GM12874 (cell line): ENCODE measurements around the gene ITGA8.

Experiments used
- TF ChIP-seq, protein P1 (sequence below): IDR thresholded peaks from 2 replicates; pipeline ENCODE4 v1.5.1; 2011; ENCODE audit warnings: low read depth, mild to moderate bottlenecking, control low read depth, low read length, moderate library complexity; ENCODE audit not compliant: insufficient read depth

The ITGA8 gene

GRCh38 chr10:15567952-15568351 lies 151.8 kb downstream of the ITGA8 start:
- TF ChIP-seq, protein P1, sequence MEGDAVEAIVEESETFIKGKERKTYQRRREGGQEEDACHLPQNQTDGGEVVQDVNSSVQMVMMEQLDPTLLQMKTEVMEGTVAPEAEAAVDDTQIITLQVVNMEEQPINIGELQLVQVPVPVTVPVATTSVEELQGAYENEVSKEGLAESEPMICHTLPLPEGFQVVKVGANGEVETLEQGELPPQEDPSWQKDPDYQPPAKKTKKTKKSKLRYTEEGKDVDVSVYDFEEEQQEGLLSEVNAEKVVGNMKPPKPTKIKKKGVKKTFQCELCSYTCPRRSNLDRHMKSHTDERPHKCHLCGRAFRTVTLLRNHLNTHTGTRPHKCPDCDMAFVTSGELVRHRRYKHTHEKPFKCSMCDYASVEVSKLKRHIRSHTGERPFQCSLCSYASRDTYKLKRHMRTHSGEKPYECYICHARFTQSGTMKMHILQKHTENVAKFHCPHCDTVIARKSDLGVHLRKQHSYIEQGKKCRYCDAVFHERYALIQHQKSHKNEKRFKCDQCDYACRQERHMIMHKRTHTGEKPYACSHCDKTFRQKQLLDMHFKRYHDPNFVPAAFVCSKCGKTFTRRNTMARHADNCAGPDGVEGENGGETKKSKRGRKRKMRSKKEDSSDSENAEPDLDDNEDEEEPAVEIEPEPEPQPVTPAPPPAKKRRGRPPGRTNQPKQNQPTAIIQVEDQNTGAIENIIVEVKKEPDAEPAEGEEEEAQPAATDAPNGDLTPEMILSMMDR, result no peak

GRCh38 chr10:15563246-15563645 lies 156.5 kb downstream of the ITGA8 start:
- TF ChIP-seq, protein P1, result no peak

DNA sequence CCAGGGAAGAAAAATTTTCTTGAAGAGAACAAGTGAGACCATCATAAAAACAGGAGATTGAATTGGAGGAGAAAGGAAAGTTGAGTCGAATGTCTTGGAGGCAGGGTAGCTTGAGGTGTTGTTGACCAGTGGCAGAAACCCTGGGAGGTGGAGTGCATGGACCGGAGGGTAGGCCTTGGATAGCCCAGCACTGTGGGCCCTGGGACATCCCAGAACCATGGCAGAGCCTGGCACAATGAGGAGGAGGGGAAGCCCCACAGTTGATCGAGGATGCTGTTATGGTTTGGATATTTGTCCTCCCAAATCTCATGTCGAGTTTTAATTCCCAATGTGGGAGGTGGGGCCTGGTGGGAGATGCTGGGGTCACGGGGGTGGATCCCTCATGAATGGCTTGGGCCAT lies 157.1 kb downstream of the ITGA8 start:
- TF ChIP-seq, protein P1, result no peak

GRCh38 chr10:15562116-15562515 lies 157.6 kb downstream of the ITGA8 start:
- TF ChIP-seq, protein P1, result no peak

DNA sequence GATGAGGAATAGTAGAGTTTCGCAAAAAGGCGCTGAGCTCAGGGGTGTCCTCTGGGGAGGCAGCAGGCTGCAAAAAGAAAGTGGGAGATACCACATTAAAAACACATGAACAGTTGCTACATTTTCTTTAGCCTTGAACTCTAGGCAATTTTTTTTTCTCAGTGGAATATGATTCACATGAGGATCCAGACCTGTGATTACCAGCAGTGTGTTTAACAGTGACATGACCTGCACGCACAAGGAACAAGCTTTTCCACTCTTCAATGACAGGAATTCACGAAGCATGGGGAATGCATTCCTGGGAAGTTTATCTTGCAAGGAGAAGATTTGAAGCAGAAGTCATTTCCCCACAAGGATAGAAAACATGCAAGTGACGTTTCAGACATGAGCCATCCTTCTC lies 161.6 kb downstream of the ITGA8 start:
- TF ChIP-seq, protein P1, result no peak

- TF ChIP-seq, protein P1, result no peak
These were observed 168.8 kb downstream of the ITGA8 start for GRCh38 chr10:15550950-15551349.

DNA sequence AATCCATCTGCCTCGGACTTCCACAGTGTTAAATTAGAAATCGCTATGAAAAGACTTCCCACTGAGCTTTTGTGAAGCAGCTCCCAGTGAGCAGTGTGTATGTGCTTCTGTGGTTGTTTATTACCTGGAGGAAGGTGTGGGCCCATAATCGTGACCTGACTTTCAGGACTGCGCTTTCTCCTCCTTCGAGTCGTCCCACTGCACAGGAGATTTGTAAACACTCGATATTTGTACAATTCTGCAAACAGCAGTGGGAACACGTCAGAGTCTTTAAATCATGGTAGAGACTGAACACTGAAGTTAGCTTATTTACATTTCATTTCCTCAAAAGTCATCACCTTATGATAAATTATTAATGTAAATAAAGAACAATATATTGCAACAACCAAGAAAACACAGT lies 171.4 kb downstream of the ITGA8 start:
- TF ChIP-seq, protein P1, result no peak

GRCh38 chr10:15546606-15547005 lies 173.1 kb downstream of the ITGA8 start:
- TF ChIP-seq, protein P1, result no peak
